Spleen (tissue), 7 donors: ENCODE data around the gene C17orf58.

Experiments
- CTCF ChIP-seq, 11 experiments: fragments of 200-600 bp in 7 of 11; fragments of 450-650 bp in 4 of 11; sonication (generic) in 4 of 11; IDR thresholded peaks in 8 of 11; conservative IDR thresholded peaks in 3 of 11; 1 replicate in 7 of 11; 2 replicates in 4 of 11; pipeline versions ENCODE4 v1.4.0 to v1.8.0; 2016 to 2021; ENCODE audit warnings: antibody characterized with exemption in 11 of 11, inconsistent platforms in 4 of 11, mild to moderate bottlenecking in 1 of 11
- POLR2A ChIP-seq, 3 donors: fragments of 450-650 bp; IDR thresholded peaks; one replicate each; pipeline ENCODE4 v1.5.1; 2017; ENCODE audit warnings: antibody characterized with exemption in 3 of 3, mild to moderate bottlenecking in 1 of 3
- POLR2AphosphoS5 ChIP-seq, 3 donors: sonication (generic); formaldehyde crosslinking; IDR thresholded peaks; one replicate each; pipeline ENCODE4 v1.5.1; 2017; ENCODE audit warnings: antibody characterized with exemption in 3 of 3
- donor health status: DM: no; HTN: no; CAD: no; lungs with moderate emphysema.
- donor health status: DM: no; HTN: no; CAD: no.
- donor health status: DM: no; HTN: no; CAD: no.

- TF ChIP-seq CTCF (IDR thresholded peaks at IDR 0.05 in 8 of 11, conservative IDR thresholded peaks at IDR 0.05 in 3 of 11) (no peak), POLR2A (IDR thresholded peaks at IDR 0.05) (no peak), POLR2AphosphoS5 (IDR thresholded peaks at IDR 0.05) (no peak)
Measured at GRCh38 chr17:68034452-68034776, 38.1 kb upstream of the C17orf58 start.
